GM18511 (cell line): ENCODE measurements around the gene DSCAM.

ENCODE experiments used
- ATAC-seq: cut with Tn5 transposase; IDR thresholded peaks from one replicate; pipeline ENCODE4 v1.9.1; 2021; ENCODE audit warnings: mild to moderate bottlenecking, moderate library complexity; ENCODE audit not compliant: unreplicated experiment

The DSCAM gene

DNA sequence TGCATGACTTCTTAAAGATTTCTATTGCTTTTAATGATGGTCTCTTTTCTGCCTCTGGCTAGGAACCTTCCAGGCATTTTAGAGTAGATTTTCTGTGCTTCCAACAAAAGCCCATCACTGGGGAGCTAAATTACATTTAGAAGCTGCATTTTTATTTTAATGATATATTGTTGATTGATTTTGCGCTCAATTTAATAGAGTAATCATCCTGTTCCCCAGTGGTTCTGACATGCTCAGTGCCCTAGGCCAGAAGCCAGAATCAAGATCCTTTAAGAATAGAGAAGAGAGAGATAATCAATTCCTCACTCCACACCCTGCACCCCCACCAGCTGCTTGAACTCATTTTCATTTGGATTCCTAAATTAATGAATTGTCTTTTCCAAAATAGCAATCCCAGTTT, 881.9 kb downstream of the DSCAM start:
- no peak for ATAC-seq

DNA sequence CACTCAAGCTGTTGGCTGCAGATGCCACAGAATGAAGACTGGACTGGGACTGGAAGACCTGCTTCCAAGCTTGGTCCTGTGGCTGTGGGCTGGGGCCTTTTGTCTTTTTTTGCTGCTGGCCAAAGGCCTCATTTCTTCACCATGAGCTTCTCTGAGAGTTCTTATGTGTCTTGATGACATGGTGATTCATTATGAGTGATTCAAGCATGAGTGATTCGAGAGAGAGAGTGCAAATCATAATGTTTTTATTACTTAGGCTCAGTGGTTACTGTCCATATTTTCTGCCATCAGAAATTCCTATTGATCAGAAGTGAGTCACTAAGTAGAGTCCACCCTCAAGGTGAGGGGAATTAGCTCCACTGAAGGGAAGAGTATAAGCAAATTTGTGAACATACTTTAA, 885.7 kb downstream of the DSCAM start:
- no peak for ATAC-seq
